Natural killer cell treated with Interleukin-12 subunit alpha and Interleukin-12 subunit beta and Interleukin-15 and Interleukin-18, amount 100 ng/mL, for 72 hours (primary cell): Measurements from ENCODE around the gene TNN. TPM values are rescaled to one million over a fixed set of nuclear protein-coding genes. Genes with fewer than 3 reads are reported as not detected.

ENCODE experiments used
- ATAC-seq, 2 donors: fragments of 150-1000 bp; cut with Tn5 transposase in 1 of 2; sonication (Bioruptor Pico), chemical (Tn5 transposase) in 1 of 2; 2 replicates each; pipeline ENCODE4 v1.10.0; 2021
- DNase-seq: peaks from one replicate; pipeline ENCODE4 v3.0.0; 2022; ENCODE audit warnings: low spot score
- H3K27ac Mint-ChIP-seq, 2 donors: 1 replicate in 1 of 2; 2 replicates in 1 of 2; pipeline ENCODE4 v1.8.0; 2022; ENCODE audit warnings: mixed read lengths in 2 of 2, mild to moderate bottlenecking in 1 of 2, moderate library complexity in 1 of 2
- H3K27me3 Mint-ChIP-seq, 2 donors: 1 replicate in 1 of 2; 2 replicates in 1 of 2; pipeline ENCODE4 v1.8.0; 2022; ENCODE audit warnings: mixed read lengths in 2 of 2
- H3K36me3 Mint-ChIP-seq: one replicate; pipeline ENCODE4 v1.8.0; 2022; ENCODE audit warnings: mixed read lengths
- H3K4me1 Mint-ChIP-seq, 2 donors: 1 replicate in 1 of 2; 2 replicates in 1 of 2; pipeline ENCODE4 v1.8.0; 2022; ENCODE audit warnings: low read depth in 2 of 2, mixed read lengths in 2 of 2, mild to moderate bottlenecking in 1 of 2
- H3K4me3 Mint-ChIP-seq: one replicate; pipeline ENCODE4 v1.8.0; 2022; ENCODE audit warnings: mixed read lengths
- H3K9me3 Mint-ChIP-seq: 2 replicates; pipeline ENCODE4 v1.8.0; 2022; ENCODE audit warnings: mixed read lengths
- total RNA-seq, 2 donors: library from RNA; stranded (reverse); gene quantifications; one replicate each; pipeline ENCODE4 v1.2.3, GENCODE V29; 2022

Gene TNN
- total RNA-seq, 2 donors from 2014 or later = not detected

- ATAC-seq (peak in 1 of 2 donors; percentile 62), DNase-seq (no peak)
- H3K9me3 Mint-ChIP-seq = no peaks in the 10 kb centered on the region
- no peak overlapping the region for H3K4me3 Mint-ChIP-seq
- no peaks in the 10 kb centered on the region for H3K27me3 Mint-ChIP-seq
- peak overlapping the region in 1 of 2 donors; percentile 13 for H3K27ac Mint-ChIP-seq
- peaks cover 7% of the 10 kb centered on the region for H3K36me3 Mint-ChIP-seq
- peaks cover 44 to 57% of the 10 kb centered on the region in 2 donors for H3K4me1 Mint-ChIP-seq
Observed at GRCh38 chr1:175169286-175170018, 101.8 kb downstream of the TNN start.

- peak overlapping the region in 1 of 2 donors; percentile 26 for H3K27ac Mint-ChIP-seq
- no peaks in the 10 kb centered on the region for H3K9me3 Mint-ChIP-seq
- DNase-seq (no peak), ATAC-seq (no peak)
- no peak overlapping the region for H3K4me3 Mint-ChIP-seq
- H3K4me1 Mint-ChIP-seq = peaks cover 45 to 58% of the 10 kb centered on the region in 2 donors
- peaks cover 3% of the 10 kb centered on the region for H3K36me3 Mint-ChIP-seq
- no peaks in the 10 kb centered on the region for H3K27me3 Mint-ChIP-seq
Observed at GRCh38 chr1:175171036-175171913, 103.6 kb downstream of the TNN start.

- no peak overlapping the region for H3K4me3 Mint-ChIP-seq
- no peak for DNase-seq
- H3K9me3 Mint-ChIP-seq = no peaks in the 10 kb centered on the region
- no peak for ATAC-seq
- H3K27me3 Mint-ChIP-seq = no peaks in the 10 kb centered on the region
- H3K36me3 Mint-ChIP-seq = no peaks in the 10 kb centered on the region
- H3K27ac Mint-ChIP-seq = no peak overlapping the region
- H3K4me1 Mint-ChIP-seq = peaks cover 42 to 46% of the 10 kb centered on the region in 2 donors
Observed at GRCh38 chr1:175172503-175172902, 104.9 kb downstream of the TNN start.

- no peak for DNase-seq
- Mint-ChIP-seq H3K36me3 (no peaks in the 10 kb centered on the region), H3K27ac (no peak overlapping the region), H3K4me3 (no peak overlapping the region), H3K4me1 (peaks cover 39 to 40% of the 10 kb centered on the region in 2 donors), H3K27me3 (no peaks in the 10 kb centered on the region), H3K9me3 (no peaks in the 10 kb centered on the region)
- ATAC-seq = no peak
Observed at GRCh38 chr1:175173531-175173930, 105.9 kb downstream of the TNN start.

- Mint-ChIP-seq H3K27ac (no peak overlapping the region), H3K9me3 (no peaks in the 10 kb centered on the region), H3K4me1 (peaks cover 36% of the 10 kb centered on the region in 2 donors), H3K27me3 (no peaks in the 10 kb centered on the region), H3K4me3 (no peak overlapping the region), H3K36me3 (no peaks in the 10 kb centered on the region)
- ATAC-seq (no peak), DNase-seq (no peak)
Observed at GRCh38 chr1:175174309-175175102, 106.9 kb downstream of the TNN start.

- ATAC-seq = no peak
- Mint-ChIP-seq H3K4me1 (peaks cover 27 to 30% of the 10 kb centered on the region in 2 donors), H3K36me3 (no peaks in the 10 kb centered on the region), H3K27me3 (no peaks in the 10 kb centered on the region), H3K27ac (no peak overlapping the region), H3K4me3 (no peak overlapping the region), H3K9me3 (no peaks in the 10 kb centered on the region)
- no peak for DNase-seq
Observed at GRCh38 chr1:175176246-175176645, 108.6 kb downstream of the TNN start.

- Mint-ChIP-seq H3K9me3 (no peaks in the 10 kb centered on the region), H3K27me3 (no peaks in the 10 kb centered on the region), H3K4me3 (no peak overlapping the region), H3K36me3 (no peaks in the 10 kb centered on the region), H3K27ac (no peak overlapping the region), H3K4me1 (peaks cover 37 to 38% of the 10 kb centered on the region in 2 donors)
- no peak for DNase-seq
- no peak for ATAC-seq
Observed at GRCh38 chr1:175178056-175178455, 110.4 kb downstream of the TNN start.

GRCh38 chr1:175178456-175178855, 110.8 kb downstream of the TNN start:
- Mint-ChIP-seq H3K4me1 (peaks cover 40 to 41% of the 10 kb centered on the region in 2 donors), H3K27me3 (no peaks in the 10 kb centered on the region), H3K4me3 (no peak overlapping the region), H3K36me3 (no peaks in the 10 kb centered on the region), H3K9me3 (no peaks in the 10 kb centered on the region), H3K27ac (peak overlapping the region in 1 of 2 donors; percentile 3)
- DNase-seq (no peak), ATAC-seq (no peak)

- H3K27ac Mint-ChIP-seq = no peak overlapping the region
- H3K27me3 Mint-ChIP-seq = no peaks in the 10 kb centered on the region
- no peak overlapping the region for H3K4me3 Mint-ChIP-seq
- ATAC-seq = no peak
- DNase-seq = no peak
- H3K9me3 Mint-ChIP-seq = no peaks in the 10 kb centered on the region
- no peaks in the 10 kb centered on the region for H3K36me3 Mint-ChIP-seq
- H3K4me1 Mint-ChIP-seq = peaks cover 35 to 37% of the 10 kb centered on the region in 2 donors
Observed at GRCh38 chr1:175179837-175180590, 112.4 kb downstream of the TNN start.

- H3K36me3 Mint-ChIP-seq = peaks cover 5% of the 10 kb centered on the region
- H3K4me3 Mint-ChIP-seq = no peak overlapping the region
- peaks cover 46 to 55% of the 10 kb centered on the region in 2 donors for H3K4me1 Mint-ChIP-seq
- no peak overlapping the region for H3K27ac Mint-ChIP-seq
- ATAC-seq (no peak), DNase-seq (no peak)
- H3K27me3 Mint-ChIP-seq = no peaks in the 10 kb centered on the region
- H3K9me3 Mint-ChIP-seq = no peaks in the 10 kb centered on the region
Observed at GRCh38 chr1:175182201-175182746, 114.6 kb downstream of the TNN start.

- Mint-ChIP-seq H3K9me3 (no peaks in the 10 kb centered on the region), H3K4me3 (no peak overlapping the region), H3K4me1 (peaks cover 55 to 66% of the 10 kb centered on the region in 2 donors), H3K27ac (no peak overlapping the region), H3K36me3 (peaks cover 5% of the 10 kb centered on the region), H3K27me3 (no peaks in the 10 kb centered on the region)
- ATAC-seq (no peak), DNase-seq (no peak)
Observed at GRCh38 chr1:175183586-175183985, 116.0 kb downstream of the TNN start.

GRCh38 chr1:175185903-175186302, 118.3 kb downstream of the TNN start:
- Mint-ChIP-seq H3K27me3 (no peaks in the 10 kb centered on the region), H3K36me3 (peaks cover 5% of the 10 kb centered on the region), H3K4me1 (peaks cover 67 to 76% of the 10 kb centered on the region in 2 donors), H3K27ac (peak overlapping the region in 1 of 2 donors; percentile 78), H3K4me3 (no peak overlapping the region), H3K9me3 (peaks cover 5% of the 10 kb centered on the region)
- no peak for DNase-seq
- ATAC-seq = no peak
